Activated CD4-positive, alpha-beta T cell treated with anti-CD3 and anti-CD28 coated beads, Interleukin-10, Interleukin-2, amounts not matched to agents 100 ng/mL and 50 ng/mL, durations not matched to agents 16 hours and 8 hours (primary cell): Measurements from ENCODE around the gene GALC.
A peak's percentile ranks its signal among the peaks of the same experiment; 100 is the strongest.

Source experiments
- DNase-seq: peaks from one replicate; pipeline ENCODE4 v3.0.0-alpha.2; 2020

Gene GALC

GRCh38 chr14:88005978-88006851 is 13.2 kb upstream of the GALC start:
- peak; percentile 92 for DNase-seq

- peak; percentile 84 for DNase-seq
Measured at GRCh38 chr14:88005050-88005481, 12.1 kb upstream of the GALC start, which contains the start of gene GPR65. Gene GPR65 (plus strand): TSS chr14:88005135. CDS start chr14:88010848, 5,713 bp downstream.

- DNase-seq: no peak
Measured at GRCh38 chr14:88004506-88005036, 11.6 kb upstream of the GALC start.

GRCh38 chr14:88003425-88003824 is 10.4 kb upstream of the GALC start:
- DNase-seq: no peak

- no peak for DNase-seq
Measured at GRCh38 chr14:88002421-88003075, 9.6 kb upstream of the GALC start.

GRCh38 chr14:87999277-87999676 is 6.3 kb upstream of the GALC start:
- DNase-seq: no peak

GRCh38 chr14:87998482-87998881 is 5.5 kb upstream of the GALC start:
- no peak for DNase-seq

- DNase-seq: no peak
Measured at GRCh38 chr14:87996291-87996592, 3.3 kb upstream of the GALC start.

- no peak for DNase-seq
Measured at GRCh38 chr14:87995500-87996290, 2.7 kb upstream of the GALC start.

- DNase-seq: peak; percentile 85
Measured at GRCh38 chr14:87994974-87995373, 2.0 kb upstream of the GALC start.

- DNase-seq: no peak
Measured at GRCh38 chr14:87992346-87992717, 650 bp downstream of the GALC start.

- no peak for DNase-seq
Measured at GRCh38 chr14:87990682-87991081, 2.3 kb downstream of the GALC start.

GRCh38 chr14:87989956-87990299 is 3.1 kb downstream of the GALC start:
- DNase-seq: no peak

- no peak for DNase-seq
Measured at GRCh38 chr14:87989221-87989955, 3.6 kb downstream of the GALC start.

GRCh38 chr14:87979689-87980088 is 13.3 kb downstream of the GALC start:
- DNase-seq: no peak

GRCh38 chr14:87975636-87976035 is 17.3 kb downstream of the GALC start:
- DNase-seq: no peak

- DNase-seq: no peak
Measured at GRCh38 chr14:87971010-87971409, 22.0 kb downstream of the GALC start.

- no peak for DNase-seq
Measured at GRCh38 chr14:87967496-87967895, 25.5 kb downstream of the GALC start.

- DNase-seq: no peak
Measured at GRCh38 chr14:87966816-87967215, 26.2 kb downstream of the GALC start.

- no peak for DNase-seq
Measured at GRCh38 chr14:87961246-87961645, 31.7 kb downstream of the GALC start.

GRCh38 chr14:87960013-87960787 is 32.8 kb downstream of the GALC start:
- DNase-seq: no peak

GRCh38 chr14:87955501-87955900 is 37.5 kb downstream of the GALC start:
- no peak for DNase-seq
